HG03442 (cell line): ENCODE data around the gene ASB4.
"Not testable (repeated sequence)": the region's sequence is repeated elsewhere in the genome, so short reads cannot be mapped to it uniquely, and the experiment has no call there.

Experiments
- ATAC-seq: cut with Tn5 transposase; IDR thresholded peaks from one replicate; pipeline ENCODE4 v1.9.1; 2021; ENCODE audit warnings: mild to moderate bottlenecking, moderate library complexity; ENCODE audit not compliant: unreplicated experiment

Gene ASB4

GRCh38 chr7:95485391-95486123, at the start of gene ASB4:
Gene ASB4, plus strand, starts transcription at chr7:95485943. Its CDS starts 29 bp downstream, at chr7:95485972.
- ATAC-seq: no peak

GRCh38 chr7:95436407-95436806, 49.3 kb upstream of the ASB4 start:
- no peak for ATAC-seq

- ATAC-seq: no peak
Measured at GRCh38 chr7:95440394-95441038, 45.2 kb upstream of the ASB4 start.

GRCh38 chr7:95441042-95441823, 44.5 kb upstream of the ASB4 start:
- no peak for ATAC-seq

- ATAC-seq: no peak
Measured at GRCh38 chr7:95444796-95445195, 40.9 kb upstream of the ASB4 start.

GRCh38 chr7:95446618-95447017, 39.1 kb upstream of the ASB4 start:
- ATAC-seq: no peak

GRCh38 chr7:95454438-95455045, 31.2 kb upstream of the ASB4 start:
- peak; percentile 75 for ATAC-seq

GRCh38 chr7:95457947-95458346, 27.8 kb upstream of the ASB4 start:
- ATAC-seq: no peak

GRCh38 chr7:95460653-95461052, 25.1 kb upstream of the ASB4 start:
- not testable (repeated sequence) for ATAC-seq

- ATAC-seq: no peak
Measured at GRCh38 chr7:95467912-95468607, 17.7 kb upstream of the ASB4 start.

- no peak for ATAC-seq
Measured at GRCh38 chr7:95469187-95469586, 16.6 kb upstream of the ASB4 start.

GRCh38 chr7:95469848-95470247, 15.9 kb upstream of the ASB4 start:
- no peak for ATAC-seq

- ATAC-seq: peak; percentile 100
Measured at GRCh38 chr7:95470452-95470851, 15.3 kb upstream of the ASB4 start.

- no peak for ATAC-seq
Measured at GRCh38 chr7:95471071-95471470, 14.7 kb upstream of the ASB4 start.

GRCh38 chr7:95472581-95473161, 13.1 kb upstream of the ASB4 start:
- ATAC-seq: no peak

GRCh38 chr7:95473276-95473985, 12.3 kb upstream of the ASB4 start:
- no peak for ATAC-seq

- ATAC-seq: no peak
Measured at GRCh38 chr7:95476072-95476847, 9.5 kb upstream of the ASB4 start.

GRCh38 chr7:95476904-95477594, 8.7 kb upstream of the ASB4 start:
- peak; percentile 63 for ATAC-seq
